Measurements from ENCODE around the gene TRPC3.
A peak's percentile ranks its signal among the peaks of the same experiment; 100 is the strongest.

TRPC3 gene

GRCh38 chr4:121951521-121952110, at the start of gene TRPC3:
TRPC3 (minus strand) TSS chr4:121952060; CDS start chr4:121951680, 380 bp downstream.
- DNase-seq = peak; percentile 32

GRCh38 chr4:122000849-122001248, 49.0 kb upstream of the TRPC3 start:
- DNase-seq = no peak

GRCh38 chr4:121998024-121998423, 46.2 kb upstream of the TRPC3 start:
- no peak for DNase-seq

- no peak for DNase-seq
These were observed 44.1 kb upstream of the TRPC3 start for GRCh38 chr4:121995790-121996537.

GRCh38 chr4:121991968-121992367, 40.1 kb upstream of the TRPC3 start:
- no peak for DNase-seq

- no peak for DNase-seq
These were observed 38.6 kb upstream of the TRPC3 start for GRCh38 chr4:121990489-121990888.

GRCh38 chr4:121989715-121990114, 37.9 kb upstream of the TRPC3 start:
- DNase-seq = peak; percentile 35

- no peak for DNase-seq
These were observed 37.1 kb upstream of the TRPC3 start for GRCh38 chr4:121988950-121989349.

GRCh38 chr4:121980643-121981042, 28.8 kb upstream of the TRPC3 start:
- DNase-seq = peak; percentile 68

GRCh38 chr4:121978172-121978516, 26.3 kb upstream of the TRPC3 start:
- DNase-seq = no peak

- no peak for DNase-seq
These were observed 25.7 kb upstream of the TRPC3 start for GRCh38 chr4:121977251-121978171.

GRCh38 chr4:121975784-121976183, 23.9 kb upstream of the TRPC3 start:
- DNase-seq = no peak

GRCh38 chr4:121973816-121974215, 22.0 kb upstream of the TRPC3 start:
- no peak for DNase-seq

- DNase-seq = no peak
These were observed 17.0 kb upstream of the TRPC3 start for GRCh38 chr4:121968859-121969258.

GRCh38 chr4:121964958-121965357, 13.1 kb upstream of the TRPC3 start:
- DNase-seq = no peak

GRCh38 chr4:121960818-121961217, 9.0 kb upstream of the TRPC3 start:
- DNase-seq = no peak

GRCh38 chr4:121958777-121959176, 6.9 kb upstream of the TRPC3 start:
- DNase-seq = no peak

- DNase-seq = no peak
These were observed 5.4 kb upstream of the TRPC3 start for GRCh38 chr4:121957266-121957665.

GRCh38 chr4:121953860-121954259, 2.0 kb upstream of the TRPC3 start:
- DNase-seq = no peak

GRCh38 chr4:121952290-121952689, 430 bp upstream of the TRPC3 start:
- DNase-seq = no peak

- peak; percentile 35 for DNase-seq
These were observed 960 bp downstream of the TRPC3 start for GRCh38 chr4:121950680-121951520.

- peak; percentile 77 for DNase-seq
These were observed 1.6 kb downstream of the TRPC3 start for GRCh38 chr4:121950212-121950679.

GRCh38 chr4:121946644-121947043, 5.2 kb downstream of the TRPC3 start:
- DNase-seq = no peak

All from fibroblast of skin of right quadriceps (primary cell).